ENCODE results near the gene RAPGEF4. TPM values are rescaled to one million over a fixed set of nuclear protein-coding genes. Genes with fewer than 3 reads are reported as not detected.

Gene RAPGEF4
- total RNA-seq, 1 experiment from 2014 or later: 0.62 TPM

GRCh38 chr2:172839446-172839845, 103.8 kb downstream of the RAPGEF4 start:
- DNase-seq (ENCODE audit: low read depth, low spot score): no peak
- H3K9me3 ChIP-seq (ENCODE audit: control insufficient read depth, insufficient read depth, low read depth, low read length): no peaks in the 10 kb centered on the region
- TF ChIP-seq REST (IDR thresholded peaks at IDR 0.05; ENCODE audit: insufficient read depth in 1 of 2, low read depth in 2 of 2, low read length in 1 of 2) (no peak), SIN3A (IDR thresholded peaks at IDR 0.05; ENCODE audit: borderline replicate concordance, insufficient read depth, low read depth, low read length) (no peak), TCF7L2 (IDR thresholded peaks at IDR 0.05; ENCODE audit: low read depth, low read length) (no peak), POLR2AphosphoS5 (IDR thresholded peaks at IDR 0.05; ENCODE audit: low read depth, low read length) (no peak), CTCF (IDR thresholded peaks at IDR 0.05) (no peak)
- no peak for ATAC-seq
- CTCF ChIA-PET: no interaction called here
- in situ Hi-C loops (cut with HindIII; ENCODE audit: low pct_unique_long_range_greater_than_20kb, low sequenced_read_pairs): no loop called here
- no peak overlapping the region for H3K27ac ChIP-seq (ENCODE audit: low read length)
- BruUV-seq (replicated peaks): no TSS peak
- H3K36me3 ChIP-seq (ENCODE audit: control insufficient read depth, insufficient read depth, low read length): no peaks in the 10 kb centered on the region
- intact Hi-C loops (cut with micrococcal nuclease; ENCODE audit: unreplicated experiment): no loop called here
- H3K27me3 ChIP-seq (ENCODE audit: control insufficient read depth, insufficient read depth, low read length): no peaks in the 10 kb centered on the region; the same call in 1 of the 2 replicates
- POLR2A ChIA-PET: interaction anchor here (0.5 kb wide), 1 partner anchor 33 kb away, joined by 4 read pairs; no protein-coding TSS in a partner anchor
- no peaks in the 10 kb centered on the region for H3K4me1 ChIP-seq (ENCODE audit: control insufficient read depth, insufficient read depth, low read length)
- no peak overlapping the region for H3K4me3 ChIP-seq (ENCODE audit: low read depth in 2 of 2, low read length in 2 of 2)

- no peak for ATAC-seq
- intact Hi-C loops (cut with micrococcal nuclease; ENCODE audit: unreplicated experiment): no loop called here
- POLR2A ChIA-PET: no interaction called here
- TF ChIP-seq SIN3A (IDR thresholded peaks at IDR 0.05; ENCODE audit: borderline replicate concordance, insufficient read depth, low read depth, low read length) (no peak), TCF7L2 (IDR thresholded peaks at IDR 0.05; ENCODE audit: low read depth, low read length) (no peak), CTCF (IDR thresholded peaks at IDR 0.05) (no peak), REST (IDR thresholded peaks at IDR 0.05; ENCODE audit: insufficient read depth in 1 of 2, low read depth in 2 of 2, low read length in 1 of 2) (no peak), POLR2AphosphoS5 (IDR thresholded peaks at IDR 0.05; ENCODE audit: low read depth, low read length) (no peak)
- in situ Hi-C loops (cut with HindIII; ENCODE audit: low pct_unique_long_range_greater_than_20kb, low sequenced_read_pairs): no loop called here
- H3K36me3 ChIP-seq (ENCODE audit: control insufficient read depth, insufficient read depth, low read length): no peaks in the 10 kb centered on the region
- no peaks in the 10 kb centered on the region for H3K4me1 ChIP-seq (ENCODE audit: control insufficient read depth, insufficient read depth, low read length)
- no peaks in the 10 kb centered on the region for H3K9me3 ChIP-seq (ENCODE audit: control insufficient read depth, insufficient read depth, low read depth, low read length)
- no TSS peak for BruUV-seq (replicated peaks)
- H3K27ac ChIP-seq (ENCODE audit: low read length): no peak overlapping the region
- DNase-seq (ENCODE audit: low read depth, low spot score): no peak
- no peaks in the 10 kb centered on the region; the same call in 1 of the 2 replicates for H3K27me3 ChIP-seq (ENCODE audit: control insufficient read depth, insufficient read depth, low read length)
- H3K4me3 ChIP-seq (ENCODE audit: low read depth in 2 of 2, low read length in 2 of 2): no peak overlapping the region
- CTCF ChIA-PET: no interaction called here
These were observed 107.0 kb downstream of the RAPGEF4 start for GRCh38 chr2:172842511-172843265.

Data from Panc1 (cell line).